Right lobe of liver (tissue), 4 donors: ENCODE measurements around the gene GIMAP2.

Experiments
- POLR2A ChIP-seq: fragments of 450-650 bp; IDR thresholded peaks from one replicate; pipeline ENCODE4 v1.6.1; 2017; ENCODE audit warnings: antibody characterized with exemption, mild to moderate bottlenecking
- TF ChIP-seq, protein P1 (sequence below), 4 donors: fragments of 200-600 bp in 3 of 4; fragments of 450-650 bp in 1 of 4; IDR thresholded peaks; one replicate each; pipeline versions ENCODE4 v1.5.1 to v1.8.0; 2016 to 2022; ENCODE audit warnings: antibody characterized with exemption in 4 of 4, mild to moderate bottlenecking in 2 of 4
- donor health status: DM: no; HTN: no; CAD: no.
- donor health status: DM: no; HTN: no; CAD: no.
- donor health status: DM: no; HTN: yes; CAD: no.

DNA sequence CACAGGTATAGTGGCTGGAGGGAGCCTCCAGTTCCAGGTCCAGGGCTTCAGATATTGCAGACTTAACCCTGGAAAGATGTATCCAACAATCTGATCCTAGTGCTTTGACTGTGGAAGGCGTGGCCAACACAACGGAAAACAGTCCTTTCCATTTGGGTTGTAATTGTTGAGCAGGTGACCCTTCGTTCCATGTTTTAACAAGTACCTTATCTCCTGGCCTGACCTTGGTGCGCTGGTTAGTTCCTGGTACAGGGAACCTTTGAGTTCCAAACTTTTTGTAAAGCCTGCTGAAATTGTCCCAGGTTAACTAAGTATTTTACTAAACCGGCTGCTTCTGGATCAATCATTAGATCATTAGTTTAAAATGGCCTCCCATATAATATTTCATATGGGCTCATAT, 29.5 kb upstream of the GIMAP2 start:
- TF ChIP-seq, protein P1, sequence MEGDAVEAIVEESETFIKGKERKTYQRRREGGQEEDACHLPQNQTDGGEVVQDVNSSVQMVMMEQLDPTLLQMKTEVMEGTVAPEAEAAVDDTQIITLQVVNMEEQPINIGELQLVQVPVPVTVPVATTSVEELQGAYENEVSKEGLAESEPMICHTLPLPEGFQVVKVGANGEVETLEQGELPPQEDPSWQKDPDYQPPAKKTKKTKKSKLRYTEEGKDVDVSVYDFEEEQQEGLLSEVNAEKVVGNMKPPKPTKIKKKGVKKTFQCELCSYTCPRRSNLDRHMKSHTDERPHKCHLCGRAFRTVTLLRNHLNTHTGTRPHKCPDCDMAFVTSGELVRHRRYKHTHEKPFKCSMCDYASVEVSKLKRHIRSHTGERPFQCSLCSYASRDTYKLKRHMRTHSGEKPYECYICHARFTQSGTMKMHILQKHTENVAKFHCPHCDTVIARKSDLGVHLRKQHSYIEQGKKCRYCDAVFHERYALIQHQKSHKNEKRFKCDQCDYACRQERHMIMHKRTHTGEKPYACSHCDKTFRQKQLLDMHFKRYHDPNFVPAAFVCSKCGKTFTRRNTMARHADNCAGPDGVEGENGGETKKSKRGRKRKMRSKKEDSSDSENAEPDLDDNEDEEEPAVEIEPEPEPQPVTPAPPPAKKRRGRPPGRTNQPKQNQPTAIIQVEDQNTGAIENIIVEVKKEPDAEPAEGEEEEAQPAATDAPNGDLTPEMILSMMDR (IDR thresholded peaks at IDR 0.05) = no peak
- no peak for TF ChIP-seq POLR2A
